Thoracic aorta (tissue), 2 donors: ENCODE measurements around the gene XDH. TPM values are rescaled to one million over a fixed set of nuclear protein-coding genes. Genes with fewer than 3 reads are reported as not detected.

Experiments used
- ATAC-seq: fragments of 150-250 bp; one replicate; pipeline ENCODE4 v1.8.0; 2017; ENCODE audit warnings: low read depth; ENCODE audit not compliant: insufficient number of reproducible peaks, low FRiP score
- DNase-seq: peaks from one replicate; pipeline ENCODE4 v3.0.0-alpha.2; 2020; ENCODE audit warnings: low spot score
- H3K27ac ChIP-seq, 2 donors: fragments of 200-600 bp; sonication (generic); 1 replicate in 1 of 2; 2 replicates in 1 of 2; pipeline ENCODE4 v1.5.1; 2016; ENCODE audit warnings: mild to moderate bottlenecking in 2 of 2, moderate library complexity in 2 of 2
- H3K27me3 ChIP-seq: fragments of 200-600 bp; sonication (generic); replicated peaks from 2 replicates; pipeline ENCODE4 v1.6.0; 2016; ENCODE audit warnings: mild to moderate bottlenecking; ENCODE audit not compliant: insufficient read depth
- H3K36me3 ChIP-seq: fragments of 200-600 bp; sonication (generic); one replicate; pipeline ENCODE4 v1.5.1; 2016
- H3K4me1 ChIP-seq, 2 donors: fragments of 200-600 bp; sonication (generic); 1 replicate in 1 of 2; 2 replicates in 1 of 2; pipeline versions ENCODE4 v1.5.1 to v1.6.0; 2016; ENCODE audit warnings: low read depth in 2 of 2, mild to moderate bottlenecking in 1 of 2; ENCODE audit not compliant: control insufficient read depth in 1 of 2
- H3K4me3 ChIP-seq: fragments of 200-600 bp; sonication (generic); 2 replicates; pipeline ENCODE4 v1.5.1; 2016; ENCODE audit warnings: mild to moderate bottlenecking
- H3K9me3 ChIP-seq: fragments of 200-600 bp; sonication (generic); 2 replicates; pipeline ENCODE4 v1.5.1; 2016
- CTCF ChIP-seq: fragments of 200-600 bp; sonication (generic); IDR thresholded peaks from one replicate; pipeline ENCODE4 v1.5.1; 2019; ENCODE audit warnings: antibody characterized with exemption
- total RNA-seq, 2 donors: library from RNA; depleted of rRNA; stranded (reverse); fragments of >200 nt; gene quantifications; one replicate each; pipeline versions ENCODE4 v1.1.0 to v1.2.3, GENCODE V29; 2016

Gene XDH
- total RNA-seq, 2 donors from 2014 or later, result not detected

- H3K27me3 ChIP-seq, result no peaks in the 10 kb centered on the region
- DNase-seq, result no peak
Measured at GRCh38 chr2:31373127-31373526, 41.4 kb downstream of the XDH start.

GRCh38 chr2:31372097-31372496 is 42.4 kb downstream of the XDH start:
- ATAC-seq (no peak), DNase-seq (no peak)
- Histone ChIP-seq H3K27me3 (no peaks in the 10 kb centered on the region), H3K9me3 (no peaks in the 10 kb centered on the region), H3K4me3 (no peak overlapping the region), H3K36me3 (no peaks in the 10 kb centered on the region), H3K4me1 (no peaks in the 10 kb centered on the region), H3K27ac (no peak overlapping the region)
- TF ChIP-seq CTCF, result no peak

More at GRCh38 chr2:31373127-31373526, 41.4 kb downstream of the XDH start:
- ATAC-seq, result no peak
- H3K4me3 ChIP-seq, result no peak overlapping the region
- TF ChIP-seq CTCF, result no peak
- no peaks in the 10 kb centered on the region for H3K36me3 ChIP-seq
- no peaks in the 10 kb centered on the region for H3K9me3 ChIP-seq
- H3K4me1 ChIP-seq, result no peaks in the 10 kb centered on the region
- no peak overlapping the region for H3K27ac ChIP-seq

GRCh38 chr2:31371691-31372090 is 42.9 kb downstream of the XDH start:
- TF ChIP-seq CTCF, result no peak
- Histone ChIP-seq H3K4me1 (no peaks in the 10 kb centered on the region), H3K27ac (no peak overlapping the region), H3K4me3 (no peak overlapping the region), H3K27me3 (no peaks in the 10 kb centered on the region), H3K36me3 (no peaks in the 10 kb centered on the region), H3K9me3 (no peaks in the 10 kb centered on the region)
- ATAC-seq (no peak), DNase-seq (no peak)

GRCh38 chr2:31366733-31367132 is 47.8 kb downstream of the XDH start:
- H3K27ac ChIP-seq, result no peak overlapping the region
- no peaks in the 10 kb centered on the region for H3K9me3 ChIP-seq
- no peaks in the 10 kb centered on the region for H3K27me3 ChIP-seq
- no peaks in the 10 kb centered on the region for H3K36me3 ChIP-seq
- no peak for ATAC-seq
- H3K4me3 ChIP-seq, result no peak overlapping the region
- no peaks in the 10 kb centered on the region for H3K4me1 ChIP-seq
- no peak for TF ChIP-seq CTCF
- no peak for DNase-seq

- no peak for DNase-seq
- H3K9me3 ChIP-seq, result no peaks in the 10 kb centered on the region
- no peaks in the 10 kb centered on the region for H3K27me3 ChIP-seq
- no peak for TF ChIP-seq CTCF
- H3K27ac ChIP-seq, result no peak overlapping the region
- no peak overlapping the region for H3K4me3 ChIP-seq
- H3K36me3 ChIP-seq, result no peaks in the 10 kb centered on the region
- H3K4me1 ChIP-seq, result no peaks in the 10 kb centered on the region
- ATAC-seq, result no peak
Measured at GRCh38 chr2:31365834-31366505, 48.6 kb downstream of the XDH start.
